Stimulated activated naive B cell treated with anti-CD40 and anti-IgM and Interleukin-4, amounts not matched to agents 10 μg/mL and 1 μg/mL and 100 μg/mL, for 72 hours (primary cell): ENCODE results near the gene CALCR.
"Not testable (repeated sequence)": the region's sequence is repeated elsewhere in the genome, so short reads cannot be mapped to it uniquely, and the experiment has no call there.

ENCODE experiments used
- ATAC-seq, 2 donors: fragments of 150-1000 bp; cut with Tn5 transposase; replicated peaks; 2 replicates each; pipeline ENCODE4 v1.10.0; 2021; ENCODE audit warnings: moderate library complexity in 1 of 2
- DNase-seq: peaks from one replicate; pipeline ENCODE4 v3.0.0; 2021
- H3K27ac Mint-ChIP-seq: one replicate; pipeline ENCODE4 v1.8.0; 2022; ENCODE audit warnings: mild to moderate bottlenecking, mixed read lengths
- H3K27me3 Mint-ChIP-seq, 2 donors: one replicate each; pipeline ENCODE4 v1.8.0; 2022; ENCODE audit warnings: mixed read lengths in 2 of 2
- H3K36me3 Mint-ChIP-seq, 2 donors: one replicate each; pipeline ENCODE4 v1.8.0; 2022; ENCODE audit warnings: mixed read lengths in 2 of 2, mild to moderate bottlenecking in 1 of 2
- H3K4me1 Mint-ChIP-seq, 2 donors: one replicate each; pipeline ENCODE4 v1.8.0; 2022; ENCODE audit warnings: mixed read lengths in 2 of 2, mild to moderate bottlenecking in 1 of 2
- H3K4me3 Mint-ChIP-seq, 2 donors: one replicate each; pipeline ENCODE4 v1.8.0; 2022; ENCODE audit warnings: mild to moderate bottlenecking in 2 of 2, mixed read lengths in 2 of 2, moderate library complexity in 1 of 2
- H3K9me3 Mint-ChIP-seq, 2 donors: one replicate each; pipeline ENCODE4 v1.8.0; 2022; ENCODE audit warnings: mixed read lengths in 2 of 2, mild to moderate bottlenecking in 1 of 2

CALCR gene

DNA sequence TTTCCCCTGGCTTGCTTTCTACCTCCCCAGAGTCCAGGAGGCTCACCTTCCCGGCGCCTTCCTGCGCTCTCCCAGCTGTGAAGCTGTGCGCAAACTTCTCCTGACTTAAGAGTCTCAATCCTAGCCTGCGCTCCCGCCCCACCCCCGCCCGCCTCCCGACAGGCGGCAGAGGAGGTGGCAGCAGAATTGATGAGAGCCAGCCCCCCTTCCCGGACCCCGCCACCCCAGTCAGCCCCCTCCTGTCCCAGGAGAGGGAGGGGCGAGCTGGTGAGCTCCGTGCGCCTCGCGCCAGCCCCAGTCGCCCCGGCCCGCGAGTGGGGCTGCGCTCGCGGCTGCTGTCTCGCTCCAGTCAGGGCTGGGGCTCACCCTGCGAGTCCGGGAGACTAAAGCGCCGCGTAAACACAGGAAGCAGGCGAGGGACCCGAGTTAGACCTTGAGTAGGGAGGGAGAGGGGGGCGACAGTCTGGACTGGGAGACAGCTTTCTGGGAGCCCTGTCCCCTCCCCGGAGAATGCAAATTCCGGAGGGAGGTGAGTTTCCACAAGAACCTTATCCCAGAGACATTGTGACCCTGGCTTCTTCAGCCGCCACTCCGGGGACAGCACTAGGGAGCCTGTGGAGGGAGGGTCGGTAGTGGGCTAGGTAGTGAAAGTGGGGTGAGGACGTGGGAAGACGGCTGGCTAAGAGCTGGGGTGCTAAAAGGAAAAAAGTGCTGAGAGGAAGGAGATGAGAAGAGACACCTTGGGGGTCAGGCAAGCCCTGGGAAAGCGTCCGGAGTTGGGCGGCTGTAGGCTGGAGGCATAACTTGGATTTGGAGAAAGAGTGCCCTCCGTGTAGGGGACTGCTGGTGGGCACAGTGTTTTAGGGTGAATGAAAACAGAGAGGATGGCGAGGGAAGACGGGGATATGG lies at the start of gene CALCR:
Gene CALCR (minus strand): TSS at position 79 of the 909 bp plus-strand sequence. CDS start 87,743 bp downstream, outside the sequence.
- DNase-seq (no peak), ATAC-seq (peak in 1 of 2 donors; percentile 22)
- H3K27ac Mint-ChIP-seq, result no peak within 1 kb of the TSS
- H3K4me1 Mint-ChIP-seq, result peaks cover 12 to 23% of the 10 kb centered on the region in 2 donors
- peak within 1 kb of the TSS; percentile 57 to 66 for H3K4me3 Mint-ChIP-seq
- no peaks in the 10 kb centered on the region for H3K36me3 Mint-ChIP-seq
- H3K9me3 Mint-ChIP-seq, result no peaks in the 10 kb centered on the region
- peaks cover 42 to 52% of the 10 kb centered on the region in 2 donors for H3K27me3 Mint-ChIP-seq

GRCh38 chr7:93623816-93624215 lies 49.3 kb upstream of the CALCR start:
- Mint-ChIP-seq H3K27ac (no peak overlapping the region), H3K36me3 (no peaks in the 10 kb centered on the region)
- no peak for DNase-seq

GRCh38 chr7:93622036-93623033 lies 47.8 kb upstream of the CALCR start:
- no peaks in the 10 kb centered on the region for H3K36me3 Mint-ChIP-seq
- H3K9me3 Mint-ChIP-seq, result no peaks in the 10 kb centered on the region
- no peak overlapping the region for H3K4me3 Mint-ChIP-seq

More at GRCh38 chr7:93623816-93624215, 49.3 kb upstream of the CALCR start:
- Mint-ChIP-seq H3K27me3 (no peaks in the 10 kb centered on the region), H3K4me3 (no peak overlapping the region), H3K4me1 (no peaks in the 10 kb centered on the region), H3K9me3 (no peaks in the 10 kb centered on the region)
- ATAC-seq, result no peak

DNA sequence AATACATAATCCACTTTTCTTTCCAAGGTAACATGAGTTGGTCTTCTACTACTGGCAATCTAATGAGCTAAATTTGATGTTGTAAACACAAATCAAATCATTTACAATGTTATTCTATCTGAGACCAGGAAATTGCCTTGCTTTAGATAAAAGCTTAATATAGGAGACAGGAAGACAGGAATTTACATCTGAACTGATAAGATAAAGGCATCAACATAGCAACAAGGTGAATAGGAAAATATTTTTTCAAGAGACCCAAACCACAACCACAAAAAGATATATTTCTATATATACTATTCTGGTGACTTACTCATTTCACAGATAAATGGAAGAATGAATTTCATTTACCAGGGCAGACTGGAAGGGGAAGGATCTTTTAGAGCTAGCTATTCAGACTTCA lies 46.3 kb upstream of the CALCR start:
- Mint-ChIP-seq H3K27ac (no peak overlapping the region), H3K36me3 (no peaks in the 10 kb centered on the region), H3K4me1 (no peaks in the 10 kb centered on the region), H3K4me3 (no peak overlapping the region), H3K9me3 (no peaks in the 10 kb centered on the region), H3K27me3 (no peaks in the 10 kb centered on the region)
- DNase-seq (no peak), ATAC-seq (no peak)

More at GRCh38 chr7:93622036-93623033, 47.8 kb upstream of the CALCR start:
- Mint-ChIP-seq H3K27ac (no peak overlapping the region), H3K27me3 (no peaks in the 10 kb centered on the region), H3K4me1 (no peaks in the 10 kb centered on the region)
- ATAC-seq, result peak; percentile 31 to 38
- DNase-seq, result no peak

DNA sequence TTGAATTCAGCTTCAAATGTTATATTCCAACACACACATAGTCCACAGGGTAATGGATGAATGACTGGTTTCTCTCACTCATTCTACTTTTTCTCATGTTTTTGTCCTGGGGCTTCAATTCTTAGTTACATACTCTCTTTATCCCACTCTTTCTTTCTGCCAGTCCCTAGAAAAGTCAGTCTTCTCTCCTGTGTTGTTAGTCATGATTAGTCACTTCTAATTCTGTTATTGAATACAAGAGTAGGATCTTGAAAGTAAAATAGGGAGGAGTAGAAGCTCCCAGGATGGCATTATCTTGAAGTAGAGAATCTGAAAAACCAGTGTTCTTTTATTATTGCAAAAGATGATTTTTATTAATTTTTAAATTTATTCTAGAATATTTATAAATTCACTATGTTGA lies 45.5 kb upstream of the CALCR start:
- H3K4me3 Mint-ChIP-seq, result no peak overlapping the region
- no peaks in the 10 kb centered on the region for H3K9me3 Mint-ChIP-seq
- H3K36me3 Mint-ChIP-seq, result no peaks in the 10 kb centered on the region
- no peaks in the 10 kb centered on the region for H3K4me1 Mint-ChIP-seq
- no peak for ATAC-seq
- DNase-seq, result no peak
- H3K27me3 Mint-ChIP-seq, result no peaks in the 10 kb centered on the region
- H3K27ac Mint-ChIP-seq, result no peak overlapping the region

DNA sequence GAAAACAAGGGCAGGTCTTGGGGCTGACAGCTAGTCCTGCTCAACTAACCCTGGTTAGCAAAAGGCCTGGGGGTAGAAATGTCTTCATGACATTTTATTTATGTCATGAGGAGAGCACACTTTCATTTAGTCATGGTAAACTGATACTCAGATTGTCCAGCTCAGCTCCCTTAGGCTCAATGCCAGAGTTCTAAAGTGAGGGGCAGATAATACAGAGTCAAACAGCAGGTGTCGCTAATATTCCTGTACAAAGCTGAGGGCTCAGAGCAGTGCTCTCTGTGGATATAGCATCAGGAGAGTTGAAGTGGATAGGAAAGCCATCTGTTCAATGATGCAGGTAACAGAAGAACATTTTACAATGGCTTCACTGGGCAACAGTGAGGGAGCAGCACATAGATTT lies 26.8 kb upstream of the CALCR start:
- peaks cover 0 to 2% of the 10 kb centered on the region in 2 donors for H3K9me3 Mint-ChIP-seq
- no peak overlapping the region for H3K27ac Mint-ChIP-seq
- H3K36me3 Mint-ChIP-seq, result no peaks in the 10 kb centered on the region
- no peak for ATAC-seq
- DNase-seq, result no peak
- no peaks in the 10 kb centered on the region for H3K4me1 Mint-ChIP-seq
- H3K4me3 Mint-ChIP-seq, result no peak overlapping the region
- peaks cover 12 to 16% of the 10 kb centered on the region in 2 donors for H3K27me3 Mint-ChIP-seq

- ATAC-seq (no peak), DNase-seq (no peak)
- no peaks in the 10 kb centered on the region for H3K4me1 Mint-ChIP-seq
- H3K9me3 Mint-ChIP-seq, result peaks cover 0 to 2% of the 10 kb centered on the region in 2 donors
- H3K27ac Mint-ChIP-seq, result no peak overlapping the region
- H3K27me3 Mint-ChIP-seq, result peaks cover 16 to 19% of the 10 kb centered on the region in 2 donors
- no peak overlapping the region for H3K4me3 Mint-ChIP-seq
- H3K36me3 Mint-ChIP-seq, result no peaks in the 10 kb centered on the region
These were observed 19.7 kb upstream of the CALCR start for GRCh38 chr7:93594250-93594649.

DNA sequence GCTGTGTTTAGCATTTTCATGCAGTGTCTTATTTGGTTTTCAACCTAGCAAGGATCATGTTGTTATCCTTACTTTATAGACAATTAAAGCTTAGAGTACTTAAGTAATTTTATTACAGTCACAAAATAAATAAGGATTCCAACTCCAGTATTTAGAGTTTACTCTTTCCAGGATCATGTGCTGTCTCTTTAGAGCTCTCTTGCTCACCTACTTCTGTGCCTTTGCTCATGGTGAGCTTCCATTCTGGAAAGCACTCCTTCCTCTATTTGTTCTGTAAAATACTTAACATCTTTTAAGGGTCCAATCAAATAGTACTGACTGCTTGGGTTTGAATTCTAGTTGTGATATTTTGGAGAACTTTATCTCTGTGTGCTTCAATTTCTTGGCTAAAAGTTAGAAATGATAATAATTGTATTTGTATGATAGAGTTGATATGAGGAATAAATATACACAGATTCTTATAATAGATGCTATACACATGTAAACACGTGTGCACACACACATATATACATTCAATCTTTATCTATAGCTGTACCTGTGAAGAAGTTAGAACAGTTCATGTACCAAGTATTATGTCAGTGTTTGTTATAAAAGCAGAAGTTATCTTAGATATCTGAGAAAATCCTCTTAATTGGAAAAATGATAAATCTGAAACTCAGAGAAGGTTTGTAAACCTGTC lies 18.2 kb upstream of the CALCR start:
- Mint-ChIP-seq H3K4me1 (no peaks in the 10 kb centered on the region), H3K27ac (no peak overlapping the region), H3K36me3 (no peaks in the 10 kb centered on the region), H3K27me3 (peaks cover 16 to 19% of the 10 kb centered on the region in 2 donors), H3K4me3 (no peak overlapping the region), H3K9me3 (peaks cover 2 to 3% of the 10 kb centered on the region in 2 donors)
- DNase-seq, result no peak
- ATAC-seq, result no peak

- H3K27ac Mint-ChIP-seq, H3K4me3 Mint-ChIP-seq, H3K4me1 Mint-ChIP-seq, ATAC-seq, H3K9me3 Mint-ChIP-seq, H3K36me3 Mint-ChIP-seq, DNase-seq: not testable (repeated sequence)
- H3K27me3 Mint-ChIP-seq, result peaks cover 8 to 11% of the 10 kb centered on the region in 2 donors
These were observed 16.9 kb upstream of the CALCR start for GRCh38 chr7:93591224-93592050.

- H3K27ac Mint-ChIP-seq, H3K4me3 Mint-ChIP-seq, H3K9me3 Mint-ChIP-seq, H3K27me3 Mint-ChIP-seq, H3K36me3 Mint-ChIP-seq, DNase-seq, ATAC-seq, H3K4me1 Mint-ChIP-seq: not testable (repeated sequence)
These were observed 11.9 kb upstream of the CALCR start for GRCh38 chr7:93586479-93586865.

GRCh38 chr7:93585694-93586478 lies 11.4 kb upstream of the CALCR start:
- H3K36me3 Mint-ChIP-seq, H3K27me3 Mint-ChIP-seq, H3K27ac Mint-ChIP-seq: not testable (repeated sequence)

GRCh38 chr7:93579431-93579830 lies 4.9 kb upstream of the CALCR start:
- no peak for DNase-seq
- H3K9me3 Mint-ChIP-seq, result no peaks in the 10 kb centered on the region
- H3K36me3 Mint-ChIP-seq, result no peaks in the 10 kb centered on the region
- peaks cover 11 to 20% of the 10 kb centered on the region in 2 donors for H3K4me1 Mint-ChIP-seq
- no peak for ATAC-seq
- H3K4me3 Mint-ChIP-seq, result no peak overlapping the region
- no peak overlapping the region for H3K27ac Mint-ChIP-seq
- peaks cover 43 to 44% of the 10 kb centered on the region in 2 donors for H3K27me3 Mint-ChIP-seq

More at GRCh38 chr7:93585694-93586478, 11.4 kb upstream of the CALCR start:
- not testable (repeated sequence) for ATAC-seq, H3K9me3 Mint-ChIP-seq, H3K4me1 Mint-ChIP-seq, DNase-seq, H3K4me3 Mint-ChIP-seq
